Neural cell (in vitro differentiated cells): Measurements from ENCODE around the gene ZNF346. TPM values are rescaled to one million over a fixed set of nuclear protein-coding genes. Genes with fewer than 3 reads are reported as not detected.
A peak's percentile ranks its signal among the peaks of the same experiment; 100 is the strongest.

Source experiments
- H2AFZ ChIP-seq: fragments of 200-600, 300-800 bp; sonication (generic), shearing (Covaris generic); 2 replicates; pipeline ENCODE4 v1.6.0; 2014; ENCODE audit warnings: low read depth, mild to moderate bottlenecking, antibody characterized with exemption, low read length, moderate library complexity
- H3F3A ChIP-seq: fragments of 200-600 bp; shearing (Covaris generic); 2 replicates; pipeline ENCODE4 v1.6.1; 2016; ENCODE audit warnings: mild to moderate bottlenecking, moderate library complexity, mixed read lengths, antibody characterized with exemption, low read length; ENCODE audit not compliant: insufficient read depth, poor library complexity, severe bottlenecking
- H3K27ac ChIP-seq: fragments of 200-600, 300-800 bp; sonication (generic), shearing (Covaris generic); 2 replicates; pipeline ENCODE4 v1.5.1; 2014; ENCODE audit warnings: mild to moderate bottlenecking, low read length, moderate library complexity
- H3K27me3 ChIP-seq: fragments of 300-800, 200-600 bp; sonication (generic), shearing (Covaris generic); 2 replicates; pipeline ENCODE4 v1.6.0; 2014; ENCODE audit warnings: mild to moderate bottlenecking, low read depth, low read length, moderate library complexity; ENCODE audit not compliant: insufficient read depth
- H3K36me3 ChIP-seq: fragments of 300-800, 200-600 bp; sonication (generic), shearing (Covaris generic); 2 replicates; pipeline ENCODE4 v1.5.1; 2014; ENCODE audit warnings: mild to moderate bottlenecking, antibody characterized with exemption, low read length, moderate library complexity; ENCODE audit not compliant: insufficient read depth
- H3K4me2 ChIP-seq: fragments of 300-800, 200-600 bp; sonication (generic), shearing (Covaris generic); 2 replicates; pipeline ENCODE4 v1.6.0; 2014; ENCODE audit warnings: mild to moderate bottlenecking, low read length
- H3K4me3 ChIP-seq: fragments of 300-800, 200-600 bp; sonication (generic), shearing (Covaris generic); 2 replicates; pipeline ENCODE4 v1.5.1; 2014; ENCODE audit warnings: mild to moderate bottlenecking, low read length, moderate library complexity
- H3K79me2 ChIP-seq: fragments of 200-600 bp; shearing (Covaris generic); replicated peaks from 2 replicates; pipeline ENCODE4 v1.6.0; 2014; ENCODE audit warnings: mild to moderate bottlenecking, low read length, moderate library complexity; ENCODE audit not compliant: insufficient read depth
- H3K9ac ChIP-seq: fragments of 300-800, 200-600 bp; sonication (generic), shearing (Covaris generic); 2 replicates; pipeline ENCODE4 v1.6.1; 2016; ENCODE audit warnings: mild to moderate bottlenecking, low read length, mixed read lengths
- H3K9me2 ChIP-seq: fragments of 200-600 bp; shearing (Covaris generic); 2 replicates; pipeline ENCODE4 v1.6.1; 2016; ENCODE audit warnings: mild to moderate bottlenecking, low read length, mixed read lengths; ENCODE audit not compliant: insufficient read depth
- H3K9me3 ChIP-seq: fragments of 200-600, 300-800 bp; sonication (generic), shearing (Covaris generic); 2 replicates; pipeline ENCODE4 v1.6.1; 2016; ENCODE audit warnings: mild to moderate bottlenecking, mixed run types, low read length, moderate library complexity, mixed read lengths
- H4K20me1 ChIP-seq: fragments of 200-600 bp; shearing (Covaris generic); 2 replicates; pipeline ENCODE4 v1.6.1; 2016; ENCODE audit warnings: mild to moderate bottlenecking, mixed run types; ENCODE audit not compliant: insufficient read depth
- CTCF ChIP-seq: fragments of 450-650 bp; IDR thresholded peaks from 2 replicates; pipeline ENCODE4 v1.5.1; 2014; ENCODE audit warnings: antibody characterized with exemption, mild to moderate bottlenecking, moderate library complexity; ENCODE audit not compliant: poor library complexity, severe bottlenecking
- EP300 ChIP-seq: fragments of 450-650 bp; conservative IDR thresholded peaks from 2 replicates; pipeline ENCODE4 v1.6.1; 2014; ENCODE audit warnings: antibody characterized with exemption, mild to moderate bottlenecking, moderate library complexity; ENCODE audit not compliant: poor library complexity, severe bottlenecking
- EZH2 ChIP-seq: fragments of 200-600, 300-800 bp; shearing (Covaris generic), sonication (generic); IDR thresholded peaks from 2 replicates; pipeline ENCODE4 v1.6.1; 2014; ENCODE audit warnings: antibody characterized with exemption, low read length, borderline replicate concordance, mild to moderate bottlenecking; ENCODE audit not compliant: insufficient read depth, poor library complexity, severe bottlenecking
- MXI1 ChIP-seq: fragments of 450-650 bp; conservative IDR thresholded peaks from 2 replicates; pipeline ENCODE4 v1.6.1; 2014; ENCODE audit warnings: antibody characterized with exemption, mild to moderate bottlenecking; ENCODE audit not compliant: poor library complexity, severe bottlenecking
- POLR2AphosphoS5 ChIP-seq: IDR thresholded peaks from 2 replicates; pipeline ENCODE4 v1.6.1; 2012
- RAD21 ChIP-seq: fragments of 450-650 bp; conservative IDR thresholded peaks from 2 replicates; pipeline ENCODE4 v1.6.1; 2014; ENCODE audit warnings: antibody characterized with exemption, mild to moderate bottlenecking, moderate library complexity
- SMC3 ChIP-seq: fragments of 450-650 bp; conservative IDR thresholded peaks from 2 replicates; pipeline ENCODE4 v1.6.1; 2014; ENCODE audit warnings: antibody characterized with exemption, mild to moderate bottlenecking, moderate library complexity; ENCODE audit not compliant: poor library complexity
- TAF1 ChIP-seq: IDR thresholded peaks from 2 replicates; pipeline ENCODE4 v1.6.1; 2012; ENCODE audit warnings: low read depth
- polyA plus RNA-seq: library from polyadenylated mRNA; depleted of rRNA; stranded (reverse); fragments of >200 nt; gene quantifications from 2 replicates; pipeline ENCODE4 v1.2.3, GENCODE V29; 2014
- TF ChIP-seq, protein P1 (sequence below): IDR thresholded peaks from 2 replicates; pipeline ENCODE4 v1.6.1; 2012; ENCODE audit warnings: borderline replicate concordance

ZNF346 gene
- polyA plus RNA-seq, 1 donor from 2014 or later, result 40.1 TPM

GRCh38 chr5:177113566-177114424 lies 91.3 kb downstream of the ZNF346 start:
- Histone ChIP-seq H3K9me3 (no peaks in the 10 kb centered on the region), H3K27me3 (no peaks in the 10 kb centered on the region), H2AFZ (no peak overlapping the region), H3K27ac (no peak overlapping the region), H3K9ac (no peak overlapping the region), H3K79me2 (no peaks in the 10 kb centered on the region), H3F3A (no peaks in the 10 kb centered on the region), H4K20me1 (no peaks in the 10 kb centered on the region), H3K4me2 (no peak overlapping the region), H3K4me3 (no peak overlapping the region), H3K9me2 (no peaks in the 10 kb centered on the region), H3K36me3 (no peaks in the 10 kb centered on the region)
- TF ChIP-seq MXI1 (no peak), POLR2AphosphoS5 (no peak), SMC3 (peak; percentile 89), RAD21 (peak; percentile 98), CTCF (peak; percentile 97)

DNA sequence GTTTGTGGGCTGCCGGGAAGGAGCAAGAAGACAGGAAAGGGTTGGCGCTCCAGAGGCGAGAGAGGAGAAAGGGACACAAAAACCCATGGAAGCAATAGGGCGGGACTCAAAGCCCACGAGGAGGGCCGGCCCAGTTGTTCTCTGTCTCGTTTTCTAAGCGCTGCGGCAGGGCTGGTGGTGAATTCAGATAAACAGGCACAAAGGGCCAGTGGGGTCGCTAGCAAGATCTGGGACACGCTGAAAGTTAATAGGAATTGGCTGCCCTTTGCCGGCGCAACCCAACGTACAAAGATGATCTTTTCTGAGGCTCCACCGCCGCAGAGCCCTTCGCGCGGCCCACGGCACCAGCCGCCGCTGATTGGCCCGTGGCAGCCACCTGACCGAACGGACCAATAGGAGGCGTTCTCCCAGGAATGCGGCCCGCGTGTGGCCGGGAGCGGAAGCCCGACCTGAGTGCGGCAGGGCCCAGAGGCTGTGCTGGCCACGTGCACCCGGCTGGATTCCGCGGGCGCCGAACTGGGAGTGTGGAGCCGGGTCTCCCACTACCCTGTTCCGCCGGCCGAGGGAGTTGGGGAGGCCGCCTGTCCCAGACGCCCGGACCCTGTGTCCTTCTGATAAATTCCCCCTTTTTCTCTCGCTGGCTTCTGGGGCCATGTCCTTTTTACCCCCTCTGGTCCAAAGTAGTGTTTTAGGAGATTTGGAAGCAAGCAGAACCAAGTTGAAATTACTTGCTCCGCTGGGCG lies 94.3 kb downstream of the ZNF346 start:
- H3K79me2 ChIP-seq, result no peaks in the 10 kb centered on the region
- H2AFZ ChIP-seq, result no peak overlapping the region
- H3K9me3 ChIP-seq, result no peaks in the 10 kb centered on the region
- H3K4me3 ChIP-seq, result no peak overlapping the region
- no peaks in the 10 kb centered on the region for H3K9me2 ChIP-seq
- no peaks in the 10 kb centered on the region for H4K20me1 ChIP-seq
- H3K27me3 ChIP-seq, result no peaks in the 10 kb centered on the region
- no peak overlapping the region for H3K4me2 ChIP-seq
- no peaks in the 10 kb centered on the region for H3F3A ChIP-seq
- TF ChIP-seq EZH2 (no peak), TAF1 (no peak), EP300 (no peak), CTCF (no peak), POLR2AphosphoS5 (no peak), RAD21 (no peak), SMC3 (no peak), MXI1 (no peak)
- TF ChIP-seq, protein P1, sequence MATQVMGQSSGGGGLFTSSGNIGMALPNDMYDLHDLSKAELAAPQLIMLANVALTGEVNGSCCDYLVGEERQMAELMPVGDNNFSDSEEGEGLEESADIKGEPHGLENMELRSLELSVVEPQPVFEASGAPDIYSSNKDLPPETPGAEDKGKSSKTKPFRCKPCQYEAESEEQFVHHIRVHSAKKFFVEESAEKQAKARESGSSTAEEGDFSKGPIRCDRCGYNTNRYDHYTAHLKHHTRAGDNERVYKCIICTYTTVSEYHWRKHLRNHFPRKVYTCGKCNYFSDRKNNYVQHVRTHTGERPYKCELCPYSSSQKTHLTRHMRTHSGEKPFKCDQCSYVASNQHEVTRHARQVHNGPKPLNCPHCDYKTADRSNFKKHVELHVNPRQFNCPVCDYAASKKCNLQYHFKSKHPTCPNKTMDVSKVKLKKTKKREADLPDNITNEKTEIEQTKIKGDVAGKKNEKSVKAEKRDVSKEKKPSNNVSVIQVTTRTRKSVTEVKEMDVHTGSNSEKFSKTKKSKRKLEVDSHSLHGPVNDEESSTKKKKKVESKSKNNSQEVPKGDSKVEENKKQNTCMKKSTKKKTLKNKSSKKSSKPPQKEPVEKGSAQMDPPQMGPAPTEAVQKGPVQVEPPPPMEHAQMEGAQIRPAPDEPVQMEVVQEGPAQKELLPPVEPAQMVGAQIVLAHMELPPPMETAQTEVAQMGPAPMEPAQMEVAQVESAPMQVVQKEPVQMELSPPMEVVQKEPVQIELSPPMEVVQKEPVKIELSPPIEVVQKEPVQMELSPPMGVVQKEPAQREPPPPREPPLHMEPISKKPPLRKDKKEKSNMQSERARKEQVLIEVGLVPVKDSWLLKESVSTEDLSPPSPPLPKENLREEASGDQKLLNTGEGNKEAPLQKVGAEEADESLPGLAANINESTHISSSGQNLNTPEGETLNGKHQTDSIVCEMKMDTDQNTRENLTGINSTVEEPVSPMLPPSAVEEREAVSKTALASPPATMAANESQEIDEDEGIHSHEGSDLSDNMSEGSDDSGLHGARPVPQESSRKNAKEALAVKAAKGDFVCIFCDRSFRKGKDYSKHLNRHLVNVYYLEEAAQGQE, result no peak
- H3K36me3 ChIP-seq, result no peaks in the 10 kb centered on the region
- H3K27ac ChIP-seq, result no peak overlapping the region
- H3K9ac ChIP-seq, result no peak overlapping the region
